GM19023 (cell line): ENCODE measurements around the gene FOXK2.

Source experiments
- ATAC-seq: cut with Tn5 transposase; IDR thresholded peaks from one replicate; pipeline ENCODE4 v1.9.1; 2021; ENCODE audit warnings: mild to moderate bottlenecking, moderate library complexity; ENCODE audit not compliant: unreplicated experiment

The FOXK2 gene

DNA sequence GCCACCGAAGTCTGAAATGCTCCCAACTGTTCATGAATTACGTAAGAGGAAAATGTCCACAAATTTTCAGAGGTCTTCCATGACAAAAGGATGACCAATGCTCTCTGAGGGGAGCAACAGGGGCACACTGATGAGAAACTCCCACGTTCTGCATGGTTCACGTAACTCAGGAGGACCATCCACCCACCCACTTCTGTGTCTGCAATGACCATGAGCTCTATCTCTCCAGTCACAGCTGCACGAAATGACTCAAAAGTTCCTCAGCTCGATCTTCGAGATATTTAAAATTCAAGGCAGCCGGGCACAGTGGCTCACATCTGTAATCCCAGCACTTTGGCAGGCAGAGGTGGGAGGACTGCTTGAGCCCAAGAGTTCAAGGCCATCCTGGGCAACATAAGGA, 112.9 kb downstream of the FOXK2 start:
- ATAC-seq, result no peak

DNA sequence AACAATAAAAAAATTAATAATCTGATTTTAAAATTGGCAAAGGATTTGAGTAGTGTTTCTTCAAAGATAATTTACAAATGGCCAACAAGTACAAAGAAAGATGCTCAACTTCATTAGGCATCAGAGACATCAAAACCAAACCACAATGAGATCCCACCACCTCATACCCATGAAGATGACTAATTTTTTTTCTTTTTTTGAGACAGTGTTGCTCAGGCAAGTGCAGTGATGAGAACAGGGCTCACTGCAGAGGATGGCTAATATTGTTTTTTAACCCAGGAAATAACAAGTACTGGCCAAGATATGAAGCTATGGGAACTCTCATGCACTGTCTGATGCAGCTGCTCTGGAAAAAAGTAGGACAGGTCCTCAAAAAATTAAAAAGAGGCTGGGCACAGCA, 113.8 kb downstream of the FOXK2 start:
- ATAC-seq, result no peak

DNA sequence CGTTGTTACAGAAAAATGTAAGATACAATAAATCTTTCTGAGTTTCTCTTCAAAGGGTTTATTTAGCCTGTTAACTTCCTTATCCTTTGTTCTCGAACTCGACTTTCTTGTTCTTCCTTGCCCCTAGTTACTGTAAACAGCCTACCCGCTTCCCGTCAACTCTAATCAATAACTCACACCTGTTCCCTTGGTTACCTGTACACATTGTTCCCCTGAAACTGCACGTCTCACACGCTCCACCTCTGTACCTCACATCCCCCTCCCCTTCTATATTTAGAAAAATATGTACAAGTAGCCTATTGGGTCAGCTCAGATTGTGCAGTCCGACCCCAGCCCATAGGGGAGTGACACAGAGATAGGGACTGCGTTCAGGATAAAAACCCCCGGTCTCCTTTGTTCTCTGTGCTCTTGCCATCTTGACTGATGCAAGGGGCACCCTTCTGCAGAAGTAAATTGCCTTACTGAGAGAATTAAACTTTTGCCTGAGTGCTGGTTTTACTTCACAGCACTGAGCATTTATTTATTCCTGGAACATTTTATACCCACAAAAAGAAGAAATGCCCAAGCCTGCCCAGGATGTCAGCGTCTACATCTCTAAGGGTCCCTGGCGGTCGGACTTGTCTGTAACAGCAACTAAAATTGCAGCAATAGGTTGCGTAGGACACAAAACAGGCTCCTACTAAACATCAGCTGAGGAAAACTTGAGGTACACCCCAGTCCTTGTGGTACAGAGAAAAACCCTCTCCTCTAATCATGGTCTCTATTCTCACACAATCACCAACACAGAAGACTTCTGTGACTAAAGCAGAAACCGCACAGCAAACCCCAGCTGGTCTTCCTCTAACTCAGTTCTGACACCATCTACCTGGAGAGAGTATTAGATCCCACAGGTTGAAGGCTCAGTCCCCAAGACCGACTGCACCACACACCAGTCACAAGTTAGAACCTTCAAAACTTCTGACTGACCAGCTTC, 117.4 kb downstream of the FOXK2 start:
- no peak for ATAC-seq

DNA sequence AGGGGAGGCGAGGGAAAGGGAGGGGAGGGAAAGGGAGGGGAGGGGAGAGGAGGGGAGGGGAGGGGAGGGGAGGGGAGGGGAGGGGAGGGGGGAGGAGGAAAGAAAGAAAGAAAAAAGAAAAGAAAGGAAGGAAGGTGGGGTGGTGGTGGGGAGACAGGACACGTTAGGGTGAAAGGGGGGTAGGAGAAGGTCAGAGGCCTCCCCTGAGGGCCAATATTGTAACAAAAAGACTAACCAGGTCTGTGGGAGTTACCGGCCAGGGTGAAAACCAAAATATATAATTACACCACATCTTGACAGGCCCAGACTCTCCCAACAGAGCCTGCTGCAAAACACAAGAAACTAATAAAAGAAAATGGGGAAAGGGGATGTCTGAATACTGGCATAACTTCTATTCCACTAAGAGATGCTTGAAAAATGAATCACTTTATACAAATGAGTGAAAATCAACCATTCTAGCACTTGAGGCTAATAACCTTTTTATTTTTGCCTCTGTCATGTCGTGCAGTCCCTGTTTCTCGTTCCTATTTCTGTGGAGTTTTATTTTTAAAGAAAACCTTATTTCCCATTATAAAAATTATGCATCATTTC, 118.7 kb downstream of the FOXK2 start:
- no peak for ATAC-seq

DNA sequence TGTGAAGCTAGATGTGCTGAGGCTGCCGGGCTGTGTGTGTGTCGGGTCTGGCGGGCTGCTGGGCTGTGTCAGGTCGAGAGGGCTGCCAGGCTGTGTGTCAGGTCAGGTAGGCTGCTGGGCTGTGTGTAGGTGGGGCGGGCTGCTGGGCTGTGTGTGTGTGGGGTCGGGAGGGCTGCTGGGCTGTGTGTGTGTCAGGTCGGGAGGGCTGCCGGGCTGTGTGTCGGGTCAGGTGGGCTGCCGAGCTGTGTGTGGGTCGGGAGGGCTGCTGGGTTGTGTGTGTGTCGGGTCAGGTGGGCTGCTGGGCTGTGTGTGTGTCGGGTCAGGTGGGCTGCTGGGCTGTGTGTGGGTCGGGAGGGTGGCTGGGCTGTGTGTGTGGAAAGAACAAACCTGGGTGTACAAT, 120.1 kb downstream of the FOXK2 start:
- no peak for ATAC-seq

DNA sequence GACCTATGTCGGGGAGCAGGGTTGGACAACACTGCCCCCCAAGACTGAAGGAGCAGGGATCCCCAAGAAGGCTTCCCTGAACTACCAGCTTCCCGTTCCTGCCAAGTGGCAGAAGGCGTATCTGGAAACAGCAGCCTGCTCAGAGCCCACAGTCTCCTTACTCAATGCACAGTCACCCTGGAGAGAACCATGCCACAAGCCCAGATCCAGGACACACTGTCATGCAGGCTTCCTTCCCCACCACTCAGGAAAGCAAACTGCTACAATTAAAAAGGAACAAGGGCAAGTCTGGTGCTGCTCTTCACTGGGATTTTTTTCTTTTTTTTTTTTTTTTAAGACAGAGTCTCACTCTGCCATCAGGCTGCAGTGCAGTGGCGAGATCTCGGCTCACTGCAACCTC, 120.5 kb downstream of the FOXK2 start:
- ATAC-seq, result no peak

DNA sequence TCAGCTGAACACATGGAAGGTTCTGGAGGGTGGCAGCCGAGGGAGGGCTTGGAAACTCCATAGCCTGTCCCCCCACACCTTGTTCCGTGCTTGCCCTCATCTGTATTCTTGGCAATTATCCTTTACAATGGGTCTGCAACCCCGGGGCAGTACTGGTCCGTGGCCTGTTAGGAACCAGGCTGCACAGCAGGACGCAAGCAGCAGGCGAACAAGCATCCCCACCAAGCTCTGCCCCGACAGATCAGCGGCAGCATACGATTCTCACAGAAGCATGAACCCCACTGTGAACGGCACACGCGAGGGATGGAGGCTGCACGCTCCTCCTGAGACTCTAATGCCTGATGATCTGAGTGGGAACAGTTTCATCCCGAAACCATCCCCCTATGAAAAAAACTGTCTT, 122.5 kb downstream of the FOXK2 start:
- ATAC-seq, result no peak

DNA sequence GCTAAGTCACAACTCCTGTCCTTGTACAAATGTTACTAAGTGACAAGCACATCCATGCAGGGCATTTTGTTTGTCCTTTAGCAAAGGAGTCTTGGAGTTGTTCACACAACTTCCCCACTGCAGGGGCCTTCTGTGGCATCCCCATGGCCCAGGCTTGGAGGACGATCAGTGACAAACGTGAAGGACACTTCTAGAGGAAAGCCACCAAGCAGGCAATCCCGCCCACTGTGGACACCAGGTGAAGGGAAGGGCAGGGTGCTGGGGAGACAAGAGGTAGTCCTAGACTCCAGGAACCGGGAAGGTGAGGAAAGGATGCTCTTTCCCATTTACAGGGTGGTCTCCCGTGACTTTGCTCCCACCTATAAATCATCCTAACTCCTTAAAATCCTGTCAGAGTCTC, 124.6 kb downstream of the FOXK2 start:
- ATAC-seq, result no peak

DNA sequence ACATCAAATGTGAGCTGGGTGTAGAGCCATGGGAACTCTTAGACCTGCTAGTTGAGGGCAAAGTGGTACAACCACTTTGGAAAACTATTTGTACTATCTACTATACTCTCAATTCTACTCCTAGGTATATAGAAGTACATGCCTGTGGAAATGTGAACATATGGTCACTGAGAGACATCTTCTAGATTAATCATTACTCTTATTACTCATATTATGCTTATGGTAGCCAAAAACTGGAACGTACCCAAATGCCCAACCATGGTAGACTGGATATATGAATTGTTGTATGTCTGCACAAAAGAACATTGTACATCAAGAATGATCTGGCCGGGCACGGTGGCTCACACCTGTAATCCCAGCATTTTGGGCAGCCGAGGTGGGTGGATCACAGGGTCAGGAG, 126.0 kb downstream of the FOXK2 start:
- ATAC-seq, result no peak

DNA sequence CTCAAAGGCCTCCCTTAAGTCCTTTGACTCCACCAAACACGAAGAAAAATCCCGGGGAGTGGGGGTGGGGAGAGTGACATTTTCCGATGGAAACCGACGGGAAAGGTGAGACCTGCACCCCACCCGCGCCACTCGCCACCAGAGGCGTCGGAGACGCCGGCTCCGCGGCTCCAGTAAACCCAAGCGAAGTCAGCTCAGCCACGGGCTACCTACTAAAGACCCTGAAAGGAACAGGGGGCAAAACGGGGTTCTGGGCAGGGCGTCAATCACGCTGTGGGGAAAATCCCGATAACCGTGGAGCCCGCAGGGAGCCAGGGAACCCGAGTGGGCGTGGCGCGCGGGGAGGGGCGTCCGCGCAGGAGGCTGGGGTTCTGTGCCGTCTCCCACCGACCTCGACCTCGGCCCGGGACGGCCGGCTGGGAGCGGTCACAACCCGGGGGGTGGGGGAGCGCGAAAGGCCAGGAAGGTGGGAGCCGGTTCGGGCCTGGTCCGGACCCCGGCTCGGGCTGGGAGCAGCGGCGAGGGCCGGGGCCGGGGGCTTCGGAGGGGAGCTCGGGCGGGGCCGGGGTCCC, 128.1 kb downstream of the FOXK2 start:
- ATAC-seq, result peak; percentile 38

DNA sequence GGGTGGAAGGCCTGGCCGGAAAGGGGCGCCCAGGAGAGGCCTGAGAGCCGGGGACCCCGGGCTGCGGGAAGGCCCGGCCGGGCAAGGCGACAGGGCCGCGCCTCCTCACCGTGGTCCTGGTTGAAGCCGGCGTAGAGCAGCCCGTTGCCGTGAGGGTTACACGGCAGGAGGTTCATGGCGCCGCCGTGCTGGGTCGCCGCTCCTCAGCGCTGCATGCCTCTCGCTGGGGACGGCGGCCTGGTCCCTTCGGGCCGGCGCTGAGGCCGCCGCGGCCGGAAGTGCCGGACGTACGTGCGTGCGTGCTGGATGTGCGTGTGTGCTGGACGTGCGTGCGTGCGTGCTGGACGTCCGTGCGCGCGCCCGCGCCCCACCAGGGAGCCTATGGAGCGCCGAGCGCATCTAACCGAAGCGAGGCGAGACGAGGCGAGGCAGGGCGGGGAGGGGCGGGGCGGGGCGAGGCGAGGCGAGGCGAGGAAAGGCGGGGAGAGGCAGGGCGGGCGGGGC, 128.7 kb downstream of the FOXK2 start, which contains the start of gene WDR45B:
TSS of gene WDR45B (minus strand) at position 280 of the 504 bp plus-strand sequence. CDS start at position 176, 104 bp downstream.
- ATAC-seq, result peak; percentile 73

DNA sequence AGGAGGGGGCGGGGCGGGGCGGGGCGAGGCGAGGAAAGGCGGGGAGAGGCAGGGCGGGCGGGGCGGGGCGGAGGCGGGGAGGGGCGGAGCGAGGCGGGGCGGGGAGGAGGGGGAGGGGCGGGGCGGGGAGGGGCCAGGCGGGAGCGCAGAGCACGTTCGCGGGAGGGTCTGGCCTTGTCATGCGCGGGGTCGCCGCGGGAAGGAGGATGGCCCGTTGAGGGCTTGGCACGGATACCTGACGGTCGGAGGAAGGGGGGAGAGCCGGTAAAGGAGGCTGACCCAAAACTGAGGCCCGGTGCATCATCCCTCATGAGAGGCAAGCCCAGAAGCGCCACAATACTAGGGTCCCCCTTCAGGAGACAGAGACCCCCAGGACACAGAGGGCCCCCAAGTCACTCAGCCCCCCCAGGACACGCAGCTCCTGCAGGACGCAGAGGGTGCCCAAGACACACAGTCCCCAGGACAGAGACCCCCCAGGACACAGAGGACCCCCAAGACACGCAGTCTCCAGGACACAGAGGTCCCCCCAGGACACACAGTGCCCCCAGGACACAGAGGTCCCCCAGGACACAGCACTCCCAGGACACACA, 129.3 kb downstream of the FOXK2 start:
- ATAC-seq, result no peak

DNA sequence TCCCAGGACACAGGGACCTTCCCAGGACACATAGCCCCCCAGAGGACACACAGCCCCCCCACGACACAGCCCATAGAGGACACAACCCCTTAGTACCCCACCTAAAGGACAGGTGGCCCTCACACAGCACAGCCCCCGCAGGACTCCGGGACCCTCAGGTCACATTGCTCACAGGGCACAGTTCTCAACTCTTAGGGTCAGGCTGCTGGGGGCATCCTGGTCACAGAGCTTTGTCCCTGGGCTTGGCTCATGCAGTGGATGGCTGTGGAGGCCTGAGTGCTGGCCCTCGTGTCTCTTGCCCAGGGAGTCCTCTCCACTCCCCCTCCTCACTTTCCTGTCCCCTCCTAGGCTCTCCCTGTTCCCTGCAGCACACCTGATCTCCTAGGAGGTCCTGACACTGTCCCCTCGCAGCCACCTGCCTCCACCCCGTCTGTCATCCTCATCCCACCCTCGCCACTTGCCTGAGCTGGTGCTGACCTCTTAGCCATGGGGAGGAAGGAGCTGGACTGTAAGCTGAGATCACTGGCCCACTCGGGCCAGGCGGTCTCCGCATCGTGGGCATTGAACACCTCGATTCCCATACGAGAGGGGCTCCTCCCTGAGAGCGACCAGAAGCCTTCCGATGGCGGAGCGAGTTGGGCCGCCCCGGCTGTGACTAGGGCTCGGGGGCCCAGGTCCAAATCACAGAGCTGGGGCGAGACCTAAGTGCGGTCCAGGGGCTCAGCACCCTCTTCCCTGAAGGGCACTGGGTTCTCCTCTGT, 130.1 kb downstream of the FOXK2 start:
- no peak for ATAC-seq

DNA sequence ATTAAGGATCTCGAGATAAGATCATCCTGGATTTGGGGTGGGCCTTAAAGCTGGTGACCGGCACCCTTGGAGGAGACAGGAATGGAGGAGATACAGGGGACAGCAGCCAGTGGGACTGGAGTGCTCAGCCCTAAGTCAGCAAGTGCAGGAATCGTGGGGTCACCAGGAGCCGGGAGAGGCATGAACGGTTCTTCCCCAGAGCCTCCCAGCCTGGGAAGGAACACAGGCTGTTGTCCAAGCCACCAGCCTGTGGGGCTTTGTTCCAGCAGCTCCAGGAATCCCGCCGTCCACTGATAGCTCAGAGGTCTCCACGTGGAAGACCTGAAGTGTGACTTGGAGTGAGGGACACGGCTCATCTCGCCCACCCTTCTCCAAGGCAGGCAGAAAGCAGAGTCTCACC, 131.2 kb downstream of the FOXK2 start:
- no peak for ATAC-seq

DNA sequence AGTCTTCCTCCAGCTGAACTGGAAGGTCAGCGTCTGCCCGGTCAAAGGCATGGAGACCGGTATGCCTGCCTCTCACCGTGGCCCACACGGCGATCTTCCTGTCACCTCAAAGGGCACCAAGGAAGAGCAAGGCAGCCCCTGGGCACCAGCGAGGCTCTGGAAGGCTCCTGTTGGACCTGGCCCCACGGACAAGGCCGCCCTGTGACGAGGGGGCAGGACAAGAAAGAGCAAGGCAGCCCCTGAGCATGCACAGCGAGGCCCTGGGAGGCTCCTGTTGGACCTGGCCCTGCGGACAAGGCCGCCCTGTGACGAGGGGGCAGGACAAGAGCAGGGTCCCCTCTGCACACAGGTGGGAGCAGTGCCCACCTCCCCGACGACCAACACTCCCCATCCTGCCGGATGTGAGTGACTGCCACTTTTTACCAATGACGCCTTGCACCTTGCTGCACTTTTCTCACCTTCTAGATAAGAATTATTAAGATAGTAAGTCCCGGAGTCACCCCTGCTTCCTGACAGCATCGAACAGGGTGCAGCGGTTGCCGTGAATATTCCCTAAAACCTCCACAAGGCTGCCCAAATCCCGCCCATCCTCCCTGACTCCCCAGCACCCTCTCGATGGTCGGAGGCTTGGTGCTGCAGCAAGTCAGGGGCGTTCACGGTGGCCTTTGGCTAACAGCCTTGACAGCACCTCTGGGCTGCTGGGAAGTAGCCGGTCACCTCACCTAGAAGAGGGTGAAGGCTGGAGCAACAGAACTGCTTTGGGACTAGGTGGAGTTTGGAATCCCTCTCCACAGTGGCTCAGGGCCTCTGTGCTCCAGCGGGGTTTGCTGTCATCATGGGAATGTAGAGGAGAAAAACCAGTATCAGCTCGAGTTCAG, 134.4 kb downstream of the FOXK2 start:
- no peak for ATAC-seq
